SU-DHL-6 (cell line): ENCODE data around the gene MLST8.

ENCODE experiments used
- H2AFZ ChIP-seq: fragments of 200-600 bp; sonication (generic); 2 replicates; pipeline ENCODE4 v1.6.1; 2014; ENCODE audit warnings: low read depth, mild to moderate bottlenecking, moderate library complexity, mixed read lengths, antibody characterized with exemption, low read length; ENCODE audit not compliant: severe bottlenecking
- H3F3A ChIP-seq: fragments of 200-600 bp; shearing (Covaris generic); 2 replicates; pipeline ENCODE4 v1.6.0; 2016; ENCODE audit warnings: antibody characterized with exemption, mild to moderate bottlenecking; ENCODE audit not compliant: insufficient read depth
- H3K27ac ChIP-seq: fragments of 200-600 bp; sonication (generic); 2 replicates; pipeline ENCODE4 v1.5.1; 2016; ENCODE audit warnings: low read depth, mild to moderate bottlenecking, low read length, moderate library complexity, mixed read lengths
- H3K27me3 ChIP-seq: fragments of 200-600 bp; sonication (generic), shearing (Covaris generic); 2 replicates; pipeline ENCODE4 v1.6.0; 2014; ENCODE audit warnings: mild to moderate bottlenecking, low read length
- H3K36me3 ChIP-seq: fragments of 200-600 bp; sonication (generic); 2 replicates; pipeline ENCODE4 v1.6.1; 2014; ENCODE audit warnings: mild to moderate bottlenecking, low read length, mixed read lengths
- H3K4me2 ChIP-seq: fragments of 300-600, 200-600 bp; shearing (Covaris generic), sonication (generic); 2 replicates; pipeline ENCODE4 v1.6.0; 2014; ENCODE audit warnings: low read length, low read depth, mild to moderate bottlenecking; ENCODE audit not compliant: poor library complexity, severe bottlenecking
- H3K4me3 ChIP-seq: fragments of 200-600 bp; sonication (generic); 2 replicates; pipeline ENCODE4 v1.5.1; 2014; ENCODE audit warnings: antibody characterized with exemption, low read length, mild to moderate bottlenecking, mixed read lengths; ENCODE audit not compliant: insufficient read depth, poor library complexity, severe bottlenecking
- H3K79me2 ChIP-seq: fragments of 200-600 bp; sonication (generic); 2 replicates; pipeline ENCODE4 v1.6.1; 2014; ENCODE audit warnings: mild to moderate bottlenecking, low read length, moderate library complexity; ENCODE audit not compliant: insufficient read depth
- H3K9ac ChIP-seq: fragments of 200-600 bp; sonication (generic); 2 replicates; pipeline ENCODE4 v1.7.0; 2014; ENCODE audit warnings: mild to moderate bottlenecking, low read length
- H3K9me2 ChIP-seq: fragments of 200-600 bp; sonication (generic); replicated peaks from 2 replicates; pipeline ENCODE4 v1.6.1; 2014; ENCODE audit warnings: low read length; ENCODE audit not compliant: insufficient read depth
- H3K9me3 ChIP-seq: fragments of 200-600 bp; sonication (generic); 2 replicates; pipeline ENCODE4 v1.6.1; 2014; ENCODE audit warnings: low read length, mixed read lengths; ENCODE audit not compliant: insufficient read depth
- H4K20me1 ChIP-seq: fragments of 200-600 bp; sonication (generic); 2 replicates; pipeline ENCODE4 v1.6.1; 2014; ENCODE audit warnings: low read depth, mild to moderate bottlenecking, antibody characterized with exemption, low read length, moderate library complexity, mixed read lengths
- CTCF ChIP-seq: fragments of 200-600 bp; sonication (generic); IDR thresholded peaks from one replicate; pipeline ENCODE4 v1.5.1; 2017; ENCODE audit warnings: antibody characterized with exemption, mild to moderate bottlenecking, low read length, moderate library complexity; ENCODE audit not compliant: insufficient read depth, poor library complexity, severe bottlenecking
- EZH2phosphoT487 ChIP-seq: fragments of 200-600 bp; sonication (generic), shearing (Covaris generic); conservative IDR thresholded peaks from 2 replicates; pipeline ENCODE4 v1.6.1; 2018; ENCODE audit warnings: mild to moderate bottlenecking, antibody characterized with exemption, low read length, moderate library complexity, mixed read lengths

The MLST8 gene

GRCh38 chr16:2195322-2196161, 9.7 kb upstream of the MLST8 start:
- no peaks in the 10 kb centered on the region for H4K20me1 ChIP-seq
- H3K27ac ChIP-seq, result no peak overlapping the region
- no peaks in the 10 kb centered on the region for H3K27me3 ChIP-seq
- H3K9ac ChIP-seq, result no peak overlapping the region
- peak overlapping the region; percentile 23 for H3K4me2 ChIP-seq
- H2AFZ ChIP-seq, result no peak overlapping the region
- TF ChIP-seq EZH2phosphoT487, result no peak
- TF ChIP-seq CTCF, result no peak
- H3K9me3 ChIP-seq, result no peaks in the 10 kb centered on the region
- H3K79me2 ChIP-seq, result no peaks in the 10 kb centered on the region
- H3K36me3 ChIP-seq, result no peaks in the 10 kb centered on the region
- no peak overlapping the region for H3K4me3 ChIP-seq
- H3F3A ChIP-seq, result 0 out of 2 replicates have a peak, but pooled peaks cover 8% of the 10 kb centered on the region
- no peaks in the 10 kb centered on the region for H3K9me2 ChIP-seq

DNA sequence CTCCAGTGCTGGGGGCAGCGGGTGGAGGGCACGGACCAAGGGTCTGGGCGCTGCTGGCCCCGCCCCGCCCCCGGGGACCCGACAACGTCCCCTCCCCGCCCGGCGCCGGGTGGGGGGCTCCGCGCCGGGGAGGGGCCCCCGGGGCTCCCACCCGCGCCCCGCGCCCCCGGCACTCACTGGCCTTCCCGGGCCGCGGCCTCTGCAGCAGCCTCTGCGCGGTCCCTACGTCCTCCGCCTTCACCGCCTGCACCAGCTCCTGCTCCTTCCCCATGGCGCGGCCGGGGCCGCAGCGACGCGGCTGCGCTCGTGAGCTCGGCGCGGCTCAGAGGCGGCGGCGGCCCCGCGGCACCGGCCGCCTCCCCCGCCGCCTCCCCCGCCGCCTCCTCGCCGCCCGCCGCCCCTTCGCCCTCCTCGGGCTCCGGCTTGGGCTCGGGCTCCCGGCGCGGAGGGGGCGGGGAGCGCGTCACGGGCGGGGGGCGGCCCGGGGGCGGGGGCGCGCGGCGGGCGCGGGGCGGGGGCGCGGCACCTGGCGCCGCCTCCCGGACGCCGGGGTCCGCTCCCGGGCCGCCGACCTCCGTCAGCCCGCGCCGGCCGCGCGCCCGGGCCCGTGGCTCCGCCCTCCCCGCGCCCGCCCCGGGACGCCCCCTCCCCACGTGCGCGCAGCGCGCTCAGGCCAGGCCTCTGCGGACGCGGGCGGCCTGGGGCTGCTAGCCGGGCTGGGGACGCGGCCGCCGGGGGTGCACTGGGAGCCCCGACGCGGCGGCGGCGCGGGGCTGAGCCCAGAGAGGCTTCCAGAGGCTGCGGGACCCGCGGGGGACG, 8.9 kb upstream of the MLST8 start, which contains the start of gene CASKIN1:
TSS of gene CASKIN1 (minus strand) at position 444 of the 819 bp plus-strand sequence. CDS start at position 271, 173 bp downstream.
- Histone ChIP-seq H3K27ac (no peak within 1 kb of the TSS), H2AFZ (no peak within 1 kb of the TSS), H3K79me2 (no peaks in the 10 kb centered on the region), H3K36me3 (no peaks in the 10 kb centered on the region), H3F3A (0 out of 2 replicates have a peak, but pooled peaks cover 8% of the 10 kb centered on the region), H3K9me3 (no peaks in the 10 kb centered on the region), H3K27me3 (no peaks in the 10 kb centered on the region), H4K20me1 (no peaks in the 10 kb centered on the region), H3K9ac (no peak within 1 kb of the TSS), H3K4me3 (no peak within 1 kb of the TSS), H3K9me2 (no peaks in the 10 kb centered on the region), H3K4me2 (peak within 1 kb of the TSS; percentile 23)
- no peak for TF ChIP-seq CTCF

DNA sequence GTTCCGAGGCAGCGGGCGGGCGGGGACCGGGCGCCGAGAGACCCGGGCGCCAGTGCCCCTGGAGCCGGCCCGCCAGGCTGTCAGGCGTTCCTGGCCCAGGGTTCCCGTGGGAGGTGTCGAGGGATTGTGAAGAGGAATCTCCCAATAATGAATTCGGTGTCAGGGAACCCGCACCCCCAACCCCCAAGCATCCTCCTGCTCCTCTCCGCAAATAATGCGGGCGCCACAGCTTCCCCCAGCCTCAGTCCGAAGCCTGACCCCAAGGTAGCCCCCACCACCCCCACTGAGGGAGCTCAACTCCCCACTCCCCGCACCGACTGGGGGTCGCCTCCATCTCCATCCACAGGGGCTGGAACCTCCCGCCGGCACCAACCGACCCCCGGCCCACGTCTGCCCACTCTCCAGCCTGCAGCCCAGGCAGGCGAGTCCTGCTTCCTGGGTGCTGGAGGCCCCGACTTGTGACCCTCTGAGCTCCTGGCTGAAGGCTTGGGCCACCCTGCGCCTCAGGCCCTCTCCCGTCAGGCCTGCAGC, 8.2 kb upstream of the MLST8 start:
- Histone ChIP-seq H3K9ac (no peak overlapping the region), H3K9me2 (no peaks in the 10 kb centered on the region), H3K4me2 (no peak overlapping the region), H3K9me3 (no peaks in the 10 kb centered on the region), H4K20me1 (no peaks in the 10 kb centered on the region), H3K27ac (no peak overlapping the region), H3K27me3 (no peaks in the 10 kb centered on the region), H3K36me3 (no peaks in the 10 kb centered on the region), H2AFZ (no peak overlapping the region), H3F3A (0 out of 2 replicates have a peak, but pooled peaks cover 8% of the 10 kb centered on the region), H3K4me3 (no peak overlapping the region), H3K79me2 (no peaks in the 10 kb centered on the region)
- TF ChIP-seq EZH2phosphoT487 (no peak), CTCF (no peak)
